ENCODE data around the gene CREBRF.
"Not testable (repeated sequence)": the region's sequence is repeated elsewhere in the genome, so short reads cannot be mapped to it uniquely, and the experiment has no call there.

CREBRF gene

GRCh38 chr5:173090639-173091038 lies 34.5 kb downstream of the CREBRF start:
- DNase-seq (ENCODE audit: low spot score): no peak

DNA sequence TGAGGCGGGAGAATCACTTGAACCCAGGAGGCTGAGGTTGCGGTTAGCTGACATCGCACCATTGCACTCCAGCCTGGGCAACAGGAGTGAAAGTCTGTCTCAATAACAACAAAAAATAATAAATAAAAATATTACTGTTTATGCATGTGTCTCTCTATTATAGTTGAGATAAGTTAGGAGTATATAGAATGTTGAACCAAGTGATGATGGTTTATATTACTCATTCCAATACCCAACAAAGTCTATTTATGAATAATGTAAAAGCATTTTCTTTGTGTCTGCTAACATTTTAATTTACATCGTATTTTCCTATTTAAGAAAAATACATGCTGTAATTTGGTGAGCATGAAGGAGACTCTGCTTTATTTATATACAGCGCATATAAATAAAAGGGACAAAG lies 35.8 kb downstream of the CREBRF start:
- DNase-seq (ENCODE audit: low spot score): no peak

GRCh38 chr5:173093606-173094005 lies 37.5 kb downstream of the CREBRF start:
- no peak for DNase-seq (ENCODE audit: low spot score)

GRCh38 chr5:173094012-173094661 lies 38.0 kb downstream of the CREBRF start:
- DNase-seq (ENCODE audit: low spot score): no peak

DNA sequence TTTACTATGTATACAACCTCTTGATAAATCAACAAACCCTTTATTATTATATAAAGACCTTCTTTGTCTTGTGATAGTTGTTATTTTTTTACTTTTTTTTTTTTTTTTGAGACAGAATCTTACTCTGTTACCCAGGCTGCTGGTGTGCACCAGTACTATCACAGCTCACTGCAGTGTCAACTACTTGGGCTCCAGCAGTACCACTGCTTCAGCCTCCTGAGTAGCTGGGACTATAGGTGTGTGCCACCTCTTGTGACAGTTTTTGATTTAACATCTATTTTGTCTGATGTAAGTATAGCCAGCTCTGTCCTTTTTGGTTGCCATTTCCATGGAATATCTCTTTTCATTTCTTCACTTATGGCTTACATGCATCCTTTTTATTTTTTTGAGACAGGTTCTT lies 42.6 kb downstream of the CREBRF start:
- no peak for DNase-seq (ENCODE audit: low spot score)

DNA sequence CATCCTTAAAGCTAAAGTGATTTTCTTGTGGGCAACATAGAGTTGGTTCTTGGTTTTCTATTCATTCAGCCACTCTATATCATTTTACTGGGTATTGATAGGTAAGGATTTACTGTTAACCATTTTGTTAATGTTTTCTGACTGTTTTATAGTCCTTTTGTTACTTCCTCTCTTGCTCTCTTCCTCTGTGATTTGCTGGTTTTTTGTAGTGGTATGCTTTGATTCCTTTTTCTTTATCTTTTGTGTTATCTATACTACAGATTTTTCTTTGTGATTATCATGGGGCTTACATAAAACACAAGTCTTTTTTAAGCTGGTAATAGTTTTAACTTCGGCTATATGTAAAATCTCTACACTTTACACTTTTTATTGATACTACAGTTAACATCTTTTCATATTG lies 43.3 kb downstream of the CREBRF start:
- no peak for DNase-seq (ENCODE audit: low spot score)

DNA sequence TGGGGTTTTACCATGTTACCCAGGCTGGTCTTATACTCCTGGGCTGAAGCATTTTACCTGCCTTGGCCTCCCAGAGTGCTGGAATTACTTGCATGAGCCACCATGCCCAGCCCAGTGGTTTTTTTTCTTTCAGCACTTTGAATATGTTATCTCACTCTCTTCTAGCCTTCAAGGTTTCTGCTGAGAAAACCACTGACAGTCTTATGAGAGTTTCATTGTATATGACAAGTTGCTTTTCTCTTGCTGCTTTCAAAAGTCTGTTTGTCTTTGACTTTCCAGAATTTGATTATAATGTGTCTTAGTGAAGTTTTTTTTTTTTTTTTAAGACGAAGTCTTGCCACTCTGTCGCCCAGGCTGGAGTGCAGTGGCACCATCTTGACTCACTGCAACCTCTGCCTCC lies 45.1 kb downstream of the CREBRF start:
- DNase-seq (ENCODE audit: low spot score): no peak

DNA sequence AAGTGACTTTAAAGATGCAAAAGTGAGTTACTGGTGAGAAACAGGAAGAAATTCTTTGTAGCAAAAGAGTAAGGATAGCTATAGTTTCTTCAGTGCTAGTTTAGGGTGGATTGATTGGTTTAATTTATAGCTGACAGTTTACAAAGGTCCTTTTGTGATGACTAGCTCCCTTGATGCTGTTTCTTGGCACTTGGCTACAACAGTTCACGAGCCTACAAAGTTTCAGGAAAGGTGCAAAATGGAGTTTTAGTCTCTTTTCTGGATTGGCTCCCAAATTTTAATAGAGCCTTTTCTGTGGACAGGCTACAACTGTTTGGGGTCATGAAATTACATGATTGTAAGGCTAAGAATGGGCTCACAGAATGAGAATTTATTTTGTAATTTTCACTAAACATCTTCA lies 47.3 kb downstream of the CREBRF start:
- DNase-seq (ENCODE audit: low spot score): no peak

- no peak for DNase-seq (ENCODE audit: low spot score)
Observed at GRCh38 chr5:173108914-173109313, 52.8 kb downstream of the CREBRF start.

DNA sequence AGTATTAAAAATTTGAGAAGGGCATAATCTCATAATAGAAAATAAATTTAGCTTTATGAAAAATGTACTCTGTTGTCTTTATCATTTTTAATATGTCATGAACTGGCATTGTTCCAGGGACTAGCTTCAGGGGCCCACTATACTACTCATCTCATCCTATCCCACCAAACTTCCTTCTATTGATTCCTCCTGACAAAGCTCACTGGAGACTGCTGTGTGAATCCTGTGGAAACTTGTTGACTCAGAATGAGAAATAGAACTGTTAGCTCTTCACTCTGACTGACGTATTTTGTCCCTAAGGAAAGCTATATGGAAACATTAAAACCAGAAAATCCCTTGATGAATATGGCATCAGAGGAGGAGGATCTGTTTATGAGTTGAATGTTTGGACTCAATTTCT lies 58.4 kb downstream of the CREBRF start:
- DNase-seq (ENCODE audit: low spot score): no peak

DNA sequence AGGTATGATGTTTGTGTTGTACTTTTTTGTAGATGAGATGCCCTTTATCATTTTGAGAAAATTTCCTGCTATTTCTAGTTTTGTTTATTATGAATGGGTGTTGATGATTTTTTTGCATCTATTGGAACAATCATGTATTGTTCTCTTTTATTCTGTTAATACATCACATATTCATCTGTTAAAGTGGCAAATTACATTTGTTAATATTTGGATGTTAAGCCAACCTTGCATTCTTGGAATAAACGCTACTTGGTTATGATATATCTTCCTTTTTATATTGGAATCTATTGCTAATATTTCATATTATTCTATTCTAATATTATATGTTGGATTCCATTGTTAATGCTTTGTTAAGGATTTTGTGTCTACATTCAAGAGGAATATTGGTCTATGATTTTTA lies 63.6 kb downstream of the CREBRF start:
- no peak for DNase-seq (ENCODE audit: low spot score)

DNA sequence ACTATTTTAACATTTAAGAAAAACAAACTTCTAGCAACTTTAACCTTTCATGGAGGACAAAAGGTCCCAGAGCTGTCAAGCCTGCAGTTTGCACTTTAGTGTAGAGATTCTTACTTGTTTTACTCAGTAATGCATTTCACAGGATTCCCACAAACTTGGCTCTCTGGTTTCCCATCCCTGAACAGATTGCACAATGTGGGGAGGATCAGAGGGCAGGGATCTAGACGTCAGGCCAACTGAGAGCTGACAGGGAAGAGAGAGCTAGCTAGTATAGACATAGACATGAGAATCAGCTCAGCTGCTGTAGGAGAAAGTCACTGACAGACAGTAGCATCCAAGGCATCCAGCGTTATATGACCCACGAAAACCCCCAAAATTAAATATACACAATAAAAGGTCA lies 67.3 kb downstream of the CREBRF start:
- DNase-seq (ENCODE audit: low spot score): no peak

DNA sequence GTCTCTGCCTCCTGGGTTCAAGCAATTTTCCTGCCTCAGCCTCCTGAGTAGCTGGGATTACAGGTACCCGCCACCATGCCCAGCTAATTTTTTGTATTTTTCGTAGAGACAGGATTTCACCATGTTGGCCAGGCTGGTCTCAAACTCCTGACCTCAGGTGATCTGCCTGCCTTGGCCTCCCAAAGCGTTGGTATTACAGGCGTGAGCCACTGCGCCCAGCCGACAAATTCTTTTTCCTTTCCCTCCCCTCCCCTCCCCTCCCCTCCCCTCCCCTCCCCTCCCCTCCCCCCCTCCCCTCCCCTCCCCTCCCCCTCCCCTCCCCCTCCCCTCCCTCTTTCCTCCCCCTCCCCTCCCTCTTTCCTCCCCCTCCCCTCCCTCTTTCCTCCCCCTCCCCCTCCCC lies 76.0 kb downstream of the CREBRF start:
- not testable (repeated sequence) for DNase-seq (ENCODE audit: low spot score)

DNA sequence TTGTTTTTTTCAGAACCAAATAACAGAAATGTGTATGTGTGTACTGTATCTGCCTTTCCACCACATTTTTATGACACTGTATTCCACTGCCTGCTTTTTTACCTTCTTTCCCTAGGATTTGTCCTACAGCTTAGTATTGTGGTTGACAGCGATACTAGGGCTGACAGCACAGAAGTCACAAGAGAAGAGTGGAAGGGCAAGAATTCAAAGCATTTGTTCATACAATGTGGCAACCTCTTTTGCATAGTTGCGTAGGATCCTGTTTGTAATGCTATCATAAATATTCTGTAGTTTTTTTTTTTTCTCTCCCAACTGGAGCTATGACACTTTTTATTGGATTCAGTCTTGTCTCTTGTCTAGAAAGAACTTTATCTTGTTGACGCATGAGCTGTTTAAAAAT lies 82.6 kb downstream of the CREBRF start:
- DNase-seq (ENCODE audit: low spot score): no peak

GRCh38 chr5:173139631-173140030 lies 83.5 kb downstream of the CREBRF start:
- DNase-seq (ENCODE audit: low spot score): no peak

- DNase-seq (ENCODE audit: low spot score): no peak
Observed at GRCh38 chr5:173140769-173141168, 84.6 kb downstream of the CREBRF start.

- DNase-seq (ENCODE audit: low spot score): no peak
Observed at GRCh38 chr5:173143567-173143966, 87.4 kb downstream of the CREBRF start.

DNA sequence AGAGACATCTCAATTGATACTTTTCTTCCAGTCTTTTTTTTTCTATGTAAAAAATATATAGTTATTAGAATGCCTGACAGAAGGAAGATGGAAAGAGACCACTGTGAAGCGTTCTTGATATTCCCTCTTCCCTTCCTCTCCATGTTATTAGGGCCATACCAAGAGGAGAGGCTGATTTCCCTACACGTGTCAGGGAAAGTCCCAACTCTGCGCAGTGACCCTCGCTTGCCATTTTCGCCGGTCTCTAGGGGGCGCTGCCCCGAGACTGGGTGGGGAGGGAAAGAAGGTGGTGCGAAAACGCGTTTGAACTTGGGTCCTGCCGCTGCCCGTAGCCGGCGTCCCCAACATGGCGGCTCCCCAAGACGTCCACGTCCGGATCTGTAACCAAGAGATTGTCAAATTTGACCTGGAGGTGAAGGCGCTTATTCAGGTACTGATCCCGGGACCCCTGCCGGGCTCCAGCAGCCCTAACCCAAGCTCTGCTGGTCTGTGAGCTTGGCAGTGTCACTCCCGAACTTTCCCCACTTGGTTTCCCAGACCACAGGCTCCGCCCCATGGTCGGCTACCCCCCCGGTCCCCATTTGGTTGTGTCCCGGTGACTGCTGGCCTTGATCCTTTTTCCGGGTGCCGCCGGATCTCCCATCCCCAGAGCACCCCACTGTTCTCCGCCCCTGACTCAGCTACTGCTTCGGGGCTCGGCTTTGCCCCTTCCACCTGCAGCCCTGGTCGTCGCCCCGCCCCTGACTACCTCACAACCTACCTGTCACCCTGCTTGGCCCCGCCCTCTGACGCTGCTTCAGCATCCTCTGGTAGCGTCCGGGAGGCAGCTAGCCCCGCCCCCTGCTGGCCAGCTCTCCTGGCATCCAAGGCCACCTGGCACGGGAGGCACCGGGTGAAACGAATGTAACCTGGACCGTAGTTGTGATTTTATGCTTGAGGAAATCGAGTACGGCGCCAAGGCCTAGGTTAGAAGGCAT lies 88.3 kb downstream of the CREBRF start, which contains the start of gene BNIP1:
Gene BNIP1 (plus strand): TSS at position 332 of the 977 bp plus-strand sequence. CDS start 15 bp downstream, at position 347.
- peak; percentile 97 for DNase-seq (ENCODE audit: low spot score)

DNA sequence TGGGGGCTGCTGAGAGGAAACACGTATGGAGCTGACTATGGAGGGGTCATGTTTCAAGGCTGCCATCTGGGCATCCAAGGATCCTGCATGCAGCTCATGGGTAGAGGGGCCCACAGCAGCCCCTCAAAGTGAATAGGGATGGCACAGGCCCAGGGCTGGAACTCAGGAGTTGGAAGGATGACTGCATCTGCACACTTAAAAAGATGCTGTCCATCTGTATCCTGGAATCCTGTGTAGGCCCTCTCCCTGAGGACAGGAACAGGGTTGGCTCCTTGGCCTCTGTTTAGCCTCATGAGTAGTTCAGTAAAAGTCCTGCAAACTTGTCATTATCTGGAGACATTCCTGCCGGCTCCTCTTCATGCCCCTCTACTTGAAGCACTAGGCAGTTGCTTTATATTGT lies 92.2 kb downstream of the CREBRF start:
- DNase-seq (ENCODE audit: low spot score): no peak

DNA sequence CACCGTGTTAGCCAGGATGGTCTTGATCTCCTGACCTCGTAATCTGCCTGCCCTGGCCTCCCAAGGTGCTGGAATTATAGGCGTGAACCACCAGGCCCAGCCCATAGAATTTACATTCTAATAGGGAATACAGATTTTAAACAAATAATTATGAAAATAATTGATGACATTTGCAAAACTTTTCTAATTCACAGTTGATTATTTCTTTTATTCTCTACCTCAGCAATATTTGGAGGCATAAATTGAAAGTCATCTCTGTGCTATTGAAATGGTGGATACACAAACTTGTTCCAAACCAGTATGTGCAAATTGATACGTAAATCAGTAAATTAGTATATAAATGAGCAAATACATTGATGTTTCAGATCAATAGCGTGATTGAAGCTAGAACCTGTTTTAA lies 96.4 kb downstream of the CREBRF start:
- DNase-seq (ENCODE audit: low spot score): no peak

GRCh38 chr5:173153842-173154241 lies 97.7 kb downstream of the CREBRF start:
- DNase-seq (ENCODE audit: low spot score): no peak

DNA sequence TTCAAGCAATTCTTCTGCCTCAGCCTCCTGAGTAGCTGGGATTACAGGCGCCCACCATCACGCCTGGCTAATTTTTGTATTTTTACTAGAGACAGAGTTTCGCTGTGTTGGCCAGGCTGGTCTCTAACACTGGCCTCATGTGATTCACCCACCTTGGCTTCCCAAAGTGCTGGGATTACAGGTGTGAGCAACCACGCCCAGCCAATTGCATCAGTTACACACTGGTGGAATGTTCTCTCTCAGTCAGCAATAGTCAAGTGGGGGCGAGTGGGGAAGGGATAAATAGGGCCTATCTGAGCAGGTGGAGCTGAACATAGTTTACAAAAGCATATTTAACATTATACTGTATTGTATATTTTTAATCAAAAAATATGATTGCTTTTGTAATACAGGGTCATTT lies 98.5 kb downstream of the CREBRF start:
- not testable (repeated sequence) for DNase-seq (ENCODE audit: low spot score)

- no peak for DNase-seq (ENCODE audit: low spot score)
Observed at GRCh38 chr5:173155912-173156311, 99.8 kb downstream of the CREBRF start.
